HG03108 (cell line): Measurements from ENCODE around the gene SP7.

Experiments
- ATAC-seq: cut with Tn5 transposase; IDR thresholded peaks from one replicate; pipeline ENCODE4 v1.9.1; 2021; ENCODE audit warnings: moderate library complexity; ENCODE audit not compliant: unreplicated experiment

The SP7 gene

GRCh38 chr12:53279283-53279869 lies 56.8 kb downstream of the SP7 start:
- ATAC-seq, result no peak

- no peak for ATAC-seq
These were observed 58.2 kb downstream of the SP7 start for GRCh38 chr12:53277981-53278380.
